PC-9 (cell line): Measurements from ENCODE around the gene CCDC201. TPM values are rescaled to one million over a fixed set of nuclear protein-coding genes. Genes with fewer than 3 reads are reported as not detected.
"Not testable (repeated sequence)": the region's sequence is repeated elsewhere in the genome, so short reads cannot be mapped to it uniquely, and the experiment has no call there.

Experiments used
- BruUV-seq: library from RNA; stranded (reverse); fragments of 400-500 nt; replicated peaks from 2 replicates; lab custom pipeline; 2021; lab: Mats Ljungman, UMichigan
- CTCF ChIA-PET: fragments of 300-600 bp; sonication (Branson Sonifier 250); formaldehyde crosslinking; loops from one replicate; lab custom pipeline; 2022; ENCODE audit warnings: antibody characterized with exemption; lab: Charles Lee
- POLR2A ChIA-PET: fragments of 300-600 bp; sonication (Branson Sonifier 250); formaldehyde crosslinking; loops from one replicate; lab custom pipeline; 2022; ENCODE audit warnings: antibody characterized with exemption; ENCODE audit not compliant: unreplicated experiment; lab: Charles Lee
- DNase-seq, 2 experiments: peaks; one replicate each; pipeline versions ENCODE4 v3.0.0 to v3.0.0-alpha.2; 2015 to 2022; ENCODE audit warnings: mixed read lengths in 1 of 2
- H2AFZ ChIP-seq: fragments of 200-600 bp; sonication (generic); 2 replicates; pipeline ENCODE4 v1.8.1; 2017; ENCODE audit warnings: antibody characterized with exemption
- H3F3A ChIP-seq: fragments of 200-600 bp; sonication (generic); 2 replicates; pipeline ENCODE4 v1.8.1; 2017; ENCODE audit warnings: antibody characterized with exemption, mild to moderate bottlenecking, low read depth; ENCODE audit not compliant: insufficient read depth
- H3K27ac ChIP-seq: fragments of 200-600 bp; sonication (generic); 2 replicates; pipeline ENCODE4 v1.6.1; 2016; ENCODE audit warnings: mixed run types
- H3K27me3 ChIP-seq: fragments of 200-600 bp; sonication (generic); 2 replicates; pipeline ENCODE4 v1.6.1; 2016; ENCODE audit warnings: low read depth, mixed run types; ENCODE audit not compliant: insufficient read depth
- H3K36me3 ChIP-seq: fragments of 200-600 bp; sonication (generic); 2 replicates; pipeline ENCODE4 v1.6.1; 2016; ENCODE audit warnings: low read depth, mixed run types
- H3K4me1 ChIP-seq: fragments of 200-600 bp; sonication (generic); replicated peaks from 2 replicates; pipeline ENCODE4 v1.6.1; 2016; ENCODE audit warnings: mixed run types; ENCODE audit not compliant: insufficient read depth
- H3K4me2 ChIP-seq: fragments of 200-600 bp; sonication (generic); 2 replicates; pipeline ENCODE4 v1.6.1; 2017; ENCODE audit warnings: mixed run types
- H3K4me3 ChIP-seq: fragments of 200-600 bp; sonication (generic); 2 replicates; pipeline ENCODE4 v1.6.1; 2016; ENCODE audit warnings: mixed run types
- H3K79me2 ChIP-seq: fragments of 200-600 bp; sonication (generic); 2 replicates; pipeline ENCODE4 v1.6.1; 2017; ENCODE audit warnings: low read depth, mixed run types
- H3K9me2 ChIP-seq: fragments of 200-600 bp; sonication (generic); 2 replicates; pipeline ENCODE4 v1.8.1; 2017; ENCODE audit warnings: mild to moderate bottlenecking; ENCODE audit not compliant: insufficient read depth
- H3K9me3 ChIP-seq: fragments of 200-600 bp; sonication (generic); 2 replicates; pipeline ENCODE4 v1.8.1; 2016; ENCODE audit warnings: low read depth; ENCODE audit not compliant: insufficient read depth
- H4K20me1 ChIP-seq: fragments of 200-600 bp; sonication (generic); 2 replicates; pipeline ENCODE4 v1.8.1; 2017; ENCODE audit not compliant: insufficient read depth
- intact Hi-C: fragments of 100-400 bp; cut with micrococcal nuclease; formaldehyde crosslinking; loops from one replicate; pipeline ENCODE4 v1.10.0; 2022; ENCODE audit not compliant: unreplicated experiment
- total RNA-seq: library from RNA; stranded (reverse); gene quantifications from 2 replicates; pipeline ENCODE4 v1.2.3, GENCODE V29; 2021

The CCDC201 gene
- total RNA-seq, 1 experiment from 2014 or later, result not detected

GRCh38 chr7:45826550-45826949, 46.3 kb downstream of the CCDC201 start:
- H3K9me3 ChIP-seq, POLR2A ChIA-PET, H3K4me1 ChIP-seq, BruUV-seq, H3K4me3 ChIP-seq, H3K27ac ChIP-seq, H3K36me3 ChIP-seq, H2AFZ ChIP-seq, DNase-seq, H3K79me2 ChIP-seq, H3K4me2 ChIP-seq, H3K27me3 ChIP-seq, H3F3A ChIP-seq, CTCF ChIA-PET, H4K20me1 ChIP-seq, H3K9me2 ChIP-seq, intact Hi-C loops: not testable (repeated sequence)

GRCh38 chr7:45818763-45819162, 54.1 kb downstream of the CCDC201 start:
- H3K79me2 ChIP-seq, H3K36me3 ChIP-seq, H3K27ac ChIP-seq, H3K4me3 ChIP-seq, H3K4me2 ChIP-seq, H3K4me1 ChIP-seq, intact Hi-C loops, H4K20me1 ChIP-seq, H3K9me3 ChIP-seq, H2AFZ ChIP-seq, CTCF ChIA-PET, DNase-seq, H3K9me2 ChIP-seq, H3F3A ChIP-seq, POLR2A ChIA-PET, H3K27me3 ChIP-seq, BruUV-seq: not testable (repeated sequence)

DNA sequence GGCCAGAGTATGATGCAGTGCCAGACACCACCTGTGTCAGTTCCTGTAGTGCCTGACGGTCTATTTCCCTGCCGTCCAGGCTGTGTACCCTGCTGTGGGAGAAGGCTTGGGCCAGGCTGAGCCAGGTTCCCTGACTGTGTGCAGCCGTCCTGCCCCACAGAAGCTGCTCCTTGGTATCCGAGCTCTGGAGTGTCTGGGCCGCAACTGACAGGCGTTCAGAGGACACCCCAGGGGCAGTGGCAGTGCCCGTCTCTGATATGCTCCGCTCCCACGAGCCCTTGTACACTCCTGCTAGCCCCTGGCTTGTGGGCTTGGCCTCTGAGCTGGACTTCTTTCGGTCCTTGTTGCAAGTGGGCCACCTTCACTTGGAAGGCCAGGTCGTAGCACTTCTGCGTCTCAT, 55.0 kb downstream of the CCDC201 start:
- CTCF ChIA-PET, H3K36me3 ChIP-seq, H3K79me2 ChIP-seq, POLR2A ChIA-PET, H3K27ac ChIP-seq, H3F3A ChIP-seq, BruUV-seq, H2AFZ ChIP-seq, H3K27me3 ChIP-seq, intact Hi-C loops, H3K4me1 ChIP-seq, H3K9me2 ChIP-seq, H3K9me3 ChIP-seq, H3K4me2 ChIP-seq, H4K20me1 ChIP-seq, DNase-seq, H3K4me3 ChIP-seq: not testable (repeated sequence)

- H3K9me2 ChIP-seq, BruUV-seq, H4K20me1 ChIP-seq, H3K36me3 ChIP-seq, DNase-seq, H3K27ac ChIP-seq, H3F3A ChIP-seq, H3K79me2 ChIP-seq, H3K9me3 ChIP-seq, H3K4me3 ChIP-seq, H3K27me3 ChIP-seq, H3K4me2 ChIP-seq, intact Hi-C loops, H2AFZ ChIP-seq, POLR2A ChIA-PET, CTCF ChIA-PET, H3K4me1 ChIP-seq: not testable (repeated sequence)
Measured at GRCh38 chr7:45817016-45817415, 55.9 kb downstream of the CCDC201 start.

DNA sequence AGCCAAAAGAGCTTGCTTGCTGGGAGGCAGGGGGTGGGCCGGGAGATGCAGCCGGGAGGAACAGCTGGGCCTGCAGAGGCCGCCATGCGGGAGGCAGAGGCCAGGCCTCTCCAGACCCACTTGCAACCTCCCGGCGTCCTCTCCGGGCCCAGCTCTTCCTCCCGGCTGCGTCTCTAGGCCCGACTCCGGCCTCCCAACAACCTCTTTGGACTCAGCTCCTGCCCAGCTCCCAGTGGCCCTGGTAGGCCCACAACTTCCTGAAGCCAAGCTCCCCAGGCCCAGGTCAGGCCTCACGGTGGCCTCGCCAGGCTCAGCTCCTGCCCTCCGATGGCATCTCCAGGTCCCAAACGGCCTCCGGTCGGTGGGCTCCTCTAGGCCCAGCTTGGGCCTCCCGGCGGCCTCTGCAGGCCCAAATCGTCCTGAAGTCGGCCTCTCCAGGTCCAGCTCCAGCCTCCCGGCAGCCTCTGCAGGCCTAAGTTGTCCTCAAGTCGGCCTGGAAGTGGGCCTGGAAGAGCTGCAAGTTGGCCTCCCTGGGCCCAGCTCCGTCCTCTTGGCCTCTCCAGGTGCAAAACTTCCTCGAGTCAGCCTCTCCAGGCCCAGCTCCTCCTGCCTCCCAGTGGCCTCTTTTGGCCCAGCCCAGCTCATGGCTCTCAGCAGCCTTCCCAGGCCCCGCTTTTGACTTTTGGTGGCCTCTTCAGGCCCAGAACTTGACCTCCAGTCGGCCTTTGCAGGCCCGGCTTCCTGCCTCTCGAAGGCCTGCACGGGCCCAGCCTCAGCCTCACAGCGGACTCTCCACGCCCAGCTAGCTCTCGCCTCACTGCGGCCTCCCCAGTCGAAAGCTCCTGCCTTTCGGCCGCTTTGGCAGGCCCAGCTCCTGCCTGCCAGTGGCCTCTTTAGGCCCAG, 58.4 kb downstream of the CCDC201 start:
- CTCF ChIA-PET, BruUV-seq, POLR2A ChIA-PET: not testable (repeated sequence)

GRCh38 chr7:45813771-45814170, 59.1 kb downstream of the CCDC201 start:
- DNase-seq, result not testable (repeated sequence)

More for the DNA sequence above, 58.4 kb downstream of the CCDC201 start:
- H3K4me1 ChIP-seq, H3K9me2 ChIP-seq, DNase-seq, H3K9me3 ChIP-seq, H3K27me3 ChIP-seq, H4K20me1 ChIP-seq, H3F3A ChIP-seq, H3K79me2 ChIP-seq, H3K27ac ChIP-seq, intact Hi-C loops, H3K36me3 ChIP-seq, H2AFZ ChIP-seq, H3K4me2 ChIP-seq, H3K4me3 ChIP-seq: not testable (repeated sequence)

More at GRCh38 chr7:45813771-45814170, 59.1 kb downstream of the CCDC201 start:
- intact Hi-C loops, H3F3A ChIP-seq, H3K36me3 ChIP-seq, CTCF ChIA-PET, POLR2A ChIA-PET, BruUV-seq, H3K4me3 ChIP-seq, H3K79me2 ChIP-seq, H2AFZ ChIP-seq, H3K27ac ChIP-seq, H3K9me2 ChIP-seq, H3K4me1 ChIP-seq, H4K20me1 ChIP-seq, H3K27me3 ChIP-seq, H3K9me3 ChIP-seq, H3K4me2 ChIP-seq: not testable (repeated sequence)
